HG03342 (cell line): Measurements from ENCODE around the gene NPR2.

Experiments used
- ATAC-seq: cut with Tn5 transposase; IDR thresholded peaks from one replicate; pipeline ENCODE4 v1.9.1; 2021; ENCODE audit warnings: mild to moderate bottlenecking, moderate library complexity; ENCODE audit not compliant: unreplicated experiment

Gene NPR2

GRCh38 chr9:35852876-35853865, 61.8 kb downstream of the NPR2 start:
- no peak for ATAC-seq

DNA sequence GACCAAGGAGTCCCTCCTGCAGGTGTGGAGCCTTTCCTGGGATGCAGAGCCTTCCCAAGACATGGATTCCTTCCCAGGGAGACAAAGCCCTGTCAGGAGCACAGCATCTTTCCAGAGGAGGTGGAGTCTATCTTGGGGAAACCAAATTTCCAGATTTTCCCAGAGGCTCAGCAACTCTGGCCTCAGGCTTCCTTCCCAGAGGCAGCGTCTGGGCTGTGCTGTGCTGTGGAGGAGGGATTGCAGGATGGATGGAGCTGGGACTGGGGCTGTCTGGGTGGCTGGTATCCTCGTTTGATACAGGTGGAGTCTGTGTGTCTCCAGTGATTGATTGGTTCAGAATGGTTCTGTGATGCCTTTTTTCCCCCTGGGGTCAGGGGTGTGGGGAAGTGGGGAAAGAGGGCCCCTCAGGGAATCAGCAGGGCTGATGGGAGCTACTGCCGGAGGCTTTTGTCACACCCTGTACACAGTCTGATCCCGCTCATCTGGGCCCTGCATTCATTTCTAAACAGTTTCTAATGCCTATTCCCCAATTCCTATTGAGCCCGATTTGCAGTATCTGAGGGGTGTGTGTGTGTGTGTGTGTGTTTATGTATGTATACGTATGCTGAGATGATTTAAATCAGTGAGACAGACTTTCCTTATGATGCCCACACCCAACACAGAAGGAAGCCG, 62.8 kb downstream of the NPR2 start:
- no peak for ATAC-seq

- ATAC-seq: no peak
These were observed 64.8 kb downstream of the NPR2 start for GRCh38 chr9:35856206-35856605.

GRCh38 chr9:35856882-35857281, 65.5 kb downstream of the NPR2 start:
- ATAC-seq: no peak

GRCh38 chr9:35858458-35858857, 67.1 kb downstream of the NPR2 start:
- ATAC-seq: no peak
